Esophagus squamous epithelium (tissue), 4 donors: ENCODE measurements around the gene ANO6.

Source experiments
- POLR2A ChIP-seq, 4 donors: fragments of 450-650 bp; IDR thresholded peaks; one replicate each; pipeline ENCODE4 v1.6.1; 2017; ENCODE audit warnings: antibody characterized with exemption in 4 of 4, mild to moderate bottlenecking in 4 of 4, moderate library complexity in 3 of 4
- TF ChIP-seq, protein P1 (sequence below), 6 experiments: fragments of 450-650 bp in 4 of 6; fragments of 200-600 bp in 2 of 6; sonication (generic) in 2 of 6; IDR thresholded peaks; one replicate each; pipeline ENCODE4 v1.5.1; 2016 to 2019; ENCODE audit warnings: antibody characterized with exemption in 6 of 6, mild to moderate bottlenecking in 4 of 6, moderate library complexity in 4 of 6

GRCh38 chr12:45355730-45356129 lies 139.8 kb downstream of the ANO6 start:
- TF ChIP-seq, protein P1, sequence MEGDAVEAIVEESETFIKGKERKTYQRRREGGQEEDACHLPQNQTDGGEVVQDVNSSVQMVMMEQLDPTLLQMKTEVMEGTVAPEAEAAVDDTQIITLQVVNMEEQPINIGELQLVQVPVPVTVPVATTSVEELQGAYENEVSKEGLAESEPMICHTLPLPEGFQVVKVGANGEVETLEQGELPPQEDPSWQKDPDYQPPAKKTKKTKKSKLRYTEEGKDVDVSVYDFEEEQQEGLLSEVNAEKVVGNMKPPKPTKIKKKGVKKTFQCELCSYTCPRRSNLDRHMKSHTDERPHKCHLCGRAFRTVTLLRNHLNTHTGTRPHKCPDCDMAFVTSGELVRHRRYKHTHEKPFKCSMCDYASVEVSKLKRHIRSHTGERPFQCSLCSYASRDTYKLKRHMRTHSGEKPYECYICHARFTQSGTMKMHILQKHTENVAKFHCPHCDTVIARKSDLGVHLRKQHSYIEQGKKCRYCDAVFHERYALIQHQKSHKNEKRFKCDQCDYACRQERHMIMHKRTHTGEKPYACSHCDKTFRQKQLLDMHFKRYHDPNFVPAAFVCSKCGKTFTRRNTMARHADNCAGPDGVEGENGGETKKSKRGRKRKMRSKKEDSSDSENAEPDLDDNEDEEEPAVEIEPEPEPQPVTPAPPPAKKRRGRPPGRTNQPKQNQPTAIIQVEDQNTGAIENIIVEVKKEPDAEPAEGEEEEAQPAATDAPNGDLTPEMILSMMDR (IDR thresholded peaks at IDR 0.05): no peak
- TF ChIP-seq POLR2A (IDR thresholded peaks at IDR 0.05): no peak
